ENCODE results near the gene IQCE.
"Not testable (repeated sequence)": the region's sequence is repeated elsewhere in the genome, so short reads cannot be mapped to it uniquely, and the experiment has no call there.

Gene IQCE

GRCh38 chr7:2532816-2533215 lies 26.0 kb upstream of the IQCE start:
- DNase-seq = not testable (repeated sequence)

GRCh38 chr7:2533566-2533965 lies 25.2 kb upstream of the IQCE start:
- DNase-seq = not testable (repeated sequence)

GRCh38 chr7:2534214-2534613 lies 24.6 kb upstream of the IQCE start:
- not testable (repeated sequence) for DNase-seq

GRCh38 chr7:2535872-2536627 lies 22.7 kb upstream of the IQCE start:
- peak; percentile 66 for DNase-seq

- DNase-seq = no peak
These were observed 20.6 kb upstream of the IQCE start for GRCh38 chr7:2537981-2538851.

- no peak for DNase-seq
These were observed 19.5 kb upstream of the IQCE start for GRCh38 chr7:2539031-2539911.

- DNase-seq = no peak
These were observed 18.6 kb upstream of the IQCE start for GRCh38 chr7:2540133-2540532.

- DNase-seq = no peak
These were observed 18.1 kb upstream of the IQCE start for GRCh38 chr7:2540641-2541051.

- no peak for DNase-seq
These were observed 17.3 kb upstream of the IQCE start for GRCh38 chr7:2541291-2542010.

- no peak for DNase-seq
These were observed 16.5 kb upstream of the IQCE start for GRCh38 chr7:2542011-2542915.

GRCh38 chr7:2542916-2543871 lies 15.6 kb upstream of the IQCE start:
- DNase-seq = no peak

GRCh38 chr7:2544541-2545188 lies 14.1 kb upstream of the IQCE start:
- no peak for DNase-seq

- no peak for DNase-seq
These were observed 12.9 kb upstream of the IQCE start for GRCh38 chr7:2545746-2546425.

GRCh38 chr7:2546776-2547586 lies 11.8 kb upstream of the IQCE start:
- no peak for DNase-seq

GRCh38 chr7:2551418-2551817 lies 7.4 kb upstream of the IQCE start:
- no peak for DNase-seq

GRCh38 chr7:2553108-2553507 lies 5.7 kb upstream of the IQCE start:
- no peak for DNase-seq

GRCh38 chr7:2553831-2554581 lies 4.8 kb upstream of the IQCE start:
- DNase-seq = peak; percentile 32

Data from NCI-H146 (cell line).